ENCODE data around the gene ARID1B. TPM values are rescaled to one million over a fixed set of nuclear protein-coding genes. Genes with fewer than 3 reads are reported as not detected.

ARID1B gene
- total RNA-seq = 61.7 and 67.5 TPM in 2 replicates

DNA sequence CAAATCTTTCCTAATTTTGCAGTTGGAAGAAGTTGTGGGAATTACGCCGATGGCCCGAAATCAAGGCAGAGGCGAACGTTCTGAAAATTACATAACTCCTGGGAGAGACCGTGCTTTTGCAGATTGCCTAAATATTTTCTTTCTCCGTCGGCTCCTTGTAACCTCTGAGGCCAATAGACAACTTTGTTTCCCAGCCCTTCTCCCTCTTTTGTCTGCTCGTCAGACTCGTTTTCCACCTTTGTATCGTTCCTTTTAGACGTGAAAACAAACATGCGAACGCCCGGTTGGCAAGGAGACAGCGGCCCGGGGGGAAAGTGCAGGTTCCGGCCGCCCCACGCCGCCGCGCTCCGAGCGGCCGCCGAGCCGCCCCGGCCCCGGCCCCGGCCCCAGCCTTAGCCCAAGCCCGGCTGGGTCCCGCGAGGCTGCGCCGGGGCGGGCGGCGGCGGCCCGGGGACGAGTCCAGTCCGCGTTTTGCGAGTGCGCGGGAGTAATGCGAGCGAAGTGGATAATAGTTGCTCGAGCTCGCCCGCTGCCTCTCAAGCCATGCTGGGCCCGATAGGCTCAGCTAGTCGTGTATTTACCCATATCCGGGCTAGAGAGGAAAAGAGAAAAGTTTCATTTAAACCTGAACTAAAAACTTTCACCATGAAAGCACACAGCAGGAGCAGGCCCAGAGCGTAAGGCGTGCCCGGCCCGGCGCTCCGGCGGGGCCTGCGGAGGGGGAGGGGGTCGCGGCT is at the start of gene ARID1B:
TSS of gene ARID1B (plus strand) at position 539 of the 737 bp plus-strand sequence. CDS start 303 bp downstream, outside the sequence.
- DNase-seq = peak; percentile 94
- Mint-ChIP-seq H3K27ac (peak within 1 kb of the TSS; percentile 99), H3K9me3 (no peaks in the 10 kb centered on the region), H3K27me3 (no peaks in the 10 kb centered on the region), H3K4me1 (peaks cover 26% of the 10 kb centered on the region), H3K36me3 (ENCODE audit: low read depth) (peaks cover 5% of the 10 kb centered on the region), H3K4me3 (peak within 1 kb of the TSS; percentile 94)
- intact Hi-C loops (cut with micrococcal nuclease) = loop anchor here (1.0 to 10.0 kb wide), 4 partner anchors 89 to 605 kb away; partner anchors contain the start of gene ZDHHC14

GRCh38 chr6:156727715-156728385 is 49.3 kb upstream of the ARID1B start:
- H3K4me1 Mint-ChIP-seq = peaks cover 2% of the 10 kb centered on the region
- no peaks in the 10 kb centered on the region for H3K9me3 Mint-ChIP-seq
- intact Hi-C loops (cut with micrococcal nuclease) = no loop called here
- H3K27ac Mint-ChIP-seq = no peak overlapping the region
- H3K4me3 Mint-ChIP-seq = no peak overlapping the region
- no peak for DNase-seq
- H3K27me3 Mint-ChIP-seq = peaks cover 8% of the 10 kb centered on the region
- no peaks in the 10 kb centered on the region for H3K36me3 Mint-ChIP-seq (ENCODE audit: low read depth)

DNA sequence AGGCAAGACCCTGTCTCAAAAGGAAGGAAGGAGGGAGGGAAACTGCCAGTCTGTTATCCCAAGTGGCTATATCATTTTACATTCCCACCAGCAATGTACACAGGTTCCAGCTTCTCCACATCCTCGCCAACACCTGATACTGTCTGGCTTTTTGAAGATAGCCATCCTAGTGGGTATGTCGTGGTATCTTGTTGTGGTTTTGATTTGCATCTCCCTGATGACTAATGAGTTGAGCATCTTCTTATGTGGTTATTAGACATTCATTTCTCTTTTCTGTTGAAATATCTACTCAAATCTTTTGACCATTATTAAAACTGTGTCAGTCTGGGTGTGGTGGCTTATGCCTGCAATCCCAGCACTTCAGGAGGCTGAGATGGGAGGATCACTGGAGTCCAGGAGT is 47.9 kb upstream of the ARID1B start:
- intact Hi-C loops (cut with micrococcal nuclease) = no loop called here
- Mint-ChIP-seq H3K27me3 (peaks cover 8% of the 10 kb centered on the region), H3K4me3 (no peak overlapping the region), H3K36me3 (ENCODE audit: low read depth) (no peaks in the 10 kb centered on the region), H3K27ac (no peak overlapping the region), H3K9me3 (no peaks in the 10 kb centered on the region), H3K4me1 (peaks cover 2% of the 10 kb centered on the region)
- no peak for DNase-seq

GRCh38 chr6:156731396-156731795 is 45.8 kb upstream of the ARID1B start:
- Mint-ChIP-seq H3K4me1 (peaks cover 2% of the 10 kb centered on the region), H3K27me3 (peaks cover 8% of the 10 kb centered on the region), H3K9me3 (no peaks in the 10 kb centered on the region), H3K4me3 (no peak overlapping the region), H3K36me3 (ENCODE audit: low read depth) (no peaks in the 10 kb centered on the region), H3K27ac (no peak overlapping the region)
- DNase-seq = no peak
- intact Hi-C loops (cut with micrococcal nuclease) = no loop called here

- Mint-ChIP-seq H3K4me1 (no peaks in the 10 kb centered on the region), H3K27ac (no peak overlapping the region), H3K4me3 (no peak overlapping the region), H3K9me3 (peaks cover 7% of the 10 kb centered on the region), H3K27me3 (peaks cover 3% of the 10 kb centered on the region), H3K36me3 (ENCODE audit: low read depth) (no peaks in the 10 kb centered on the region)
- intact Hi-C loops (cut with micrococcal nuclease) = no loop called here
- no peak for DNase-seq
Measured at GRCh38 chr6:156735751-156736150, 41.4 kb upstream of the ARID1B start.

GRCh38 chr6:156740604-156741003 is 36.6 kb upstream of the ARID1B start:
- intact Hi-C loops (cut with micrococcal nuclease) = no loop called here
- H3K4me3 Mint-ChIP-seq = no peak overlapping the region
- H3K36me3 Mint-ChIP-seq (ENCODE audit: low read depth) = no peaks in the 10 kb centered on the region
- no peaks in the 10 kb centered on the region for H3K4me1 Mint-ChIP-seq
- no peak for DNase-seq
- H3K27ac Mint-ChIP-seq = no peak overlapping the region
- peaks cover 8% of the 10 kb centered on the region for H3K9me3 Mint-ChIP-seq
- H3K27me3 Mint-ChIP-seq = peaks cover 2% of the 10 kb centered on the region

DNA sequence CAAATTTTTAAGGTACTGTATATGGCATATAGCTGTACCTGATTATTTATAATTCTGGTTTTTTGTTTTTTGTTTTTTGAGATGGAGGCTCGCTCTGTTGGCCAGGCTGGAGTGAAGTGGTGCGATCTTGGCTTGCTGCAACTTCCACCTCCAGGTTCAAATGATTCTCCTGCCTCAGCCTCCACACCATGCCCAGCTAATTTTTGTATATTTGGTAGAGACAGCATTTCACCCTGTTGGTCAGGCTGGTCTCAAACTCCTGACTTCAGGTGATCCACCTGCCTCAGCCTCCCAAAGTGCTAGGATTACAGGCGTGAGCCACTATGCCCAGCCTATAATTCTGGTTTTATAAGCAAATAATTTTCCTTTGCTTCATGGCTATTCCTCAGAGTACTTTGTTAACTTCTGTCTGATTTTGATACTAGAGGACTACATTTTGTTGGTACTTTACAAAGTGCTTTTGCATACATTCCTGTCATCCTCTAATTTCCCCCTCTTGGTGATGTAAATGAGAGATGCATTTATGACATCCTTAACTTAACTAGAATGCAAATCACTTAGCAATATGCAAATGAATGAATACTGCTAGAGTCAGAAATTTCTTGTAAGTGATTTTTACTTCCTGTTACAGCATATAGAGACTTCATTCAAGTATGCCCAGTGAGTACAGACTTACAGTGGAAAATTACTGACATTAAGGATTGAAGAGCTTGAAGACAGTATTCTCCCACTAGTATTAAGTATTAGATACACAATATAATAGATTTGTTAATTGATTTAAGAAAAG is 35.7 kb upstream of the ARID1B start:
- DNase-seq = peak; percentile 22
- no peak overlapping the region for H3K4me3 Mint-ChIP-seq
- H3K4me1 Mint-ChIP-seq = no peaks in the 10 kb centered on the region
- intact Hi-C loops (cut with micrococcal nuclease) = no loop called here
- no peak overlapping the region for H3K27ac Mint-ChIP-seq
- peaks cover 6% of the 10 kb centered on the region for H3K27me3 Mint-ChIP-seq
- H3K36me3 Mint-ChIP-seq (ENCODE audit: low read depth) = no peaks in the 10 kb centered on the region
- peaks cover 8% of the 10 kb centered on the region for H3K9me3 Mint-ChIP-seq

- H3K4me3 Mint-ChIP-seq = no peak overlapping the region
Measured at GRCh38 chr6:156747715-156748114, 29.5 kb upstream of the ARID1B start.

DNA sequence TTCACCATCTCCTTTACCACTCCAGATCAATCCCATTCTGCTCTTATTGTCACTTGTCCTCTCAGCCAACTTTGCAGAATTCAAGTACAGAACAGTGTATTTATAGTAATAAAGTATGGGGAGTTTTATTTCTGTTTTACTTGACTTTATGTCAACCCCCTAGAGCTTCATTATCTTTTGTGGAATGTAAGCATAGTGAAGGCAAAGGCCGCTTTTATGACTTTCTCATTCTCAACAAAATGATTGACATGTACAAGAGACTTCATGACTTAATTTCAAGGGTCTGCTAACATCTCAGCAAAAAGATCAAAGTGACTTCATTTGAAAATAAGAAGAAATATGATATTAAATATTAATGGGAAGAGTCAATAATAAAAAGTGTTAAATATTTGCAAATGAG is 28.7 kb upstream of the ARID1B start:
- Mint-ChIP-seq H3K4me1 (no peaks in the 10 kb centered on the region), H3K27me3 (peaks cover 18% of the 10 kb centered on the region), H3K4me3 (no peak overlapping the region), H3K27ac (no peak overlapping the region), H3K36me3 (ENCODE audit: low read depth) (no peaks in the 10 kb centered on the region), H3K9me3 (no peaks in the 10 kb centered on the region)
- peak; percentile 28 for DNase-seq
- intact Hi-C loops (cut with micrococcal nuclease) = no loop called here

More at GRCh38 chr6:156747715-156748114, 29.5 kb upstream of the ARID1B start:
- Mint-ChIP-seq H3K4me1 (no peaks in the 10 kb centered on the region), H3K36me3 (ENCODE audit: low read depth) (no peaks in the 10 kb centered on the region), H3K27me3 (peaks cover 18% of the 10 kb centered on the region), H3K9me3 (no peaks in the 10 kb centered on the region), H3K27ac (no peak overlapping the region)
- intact Hi-C loops (cut with micrococcal nuclease) = no loop called here
- peak; percentile 36 for DNase-seq

DNA sequence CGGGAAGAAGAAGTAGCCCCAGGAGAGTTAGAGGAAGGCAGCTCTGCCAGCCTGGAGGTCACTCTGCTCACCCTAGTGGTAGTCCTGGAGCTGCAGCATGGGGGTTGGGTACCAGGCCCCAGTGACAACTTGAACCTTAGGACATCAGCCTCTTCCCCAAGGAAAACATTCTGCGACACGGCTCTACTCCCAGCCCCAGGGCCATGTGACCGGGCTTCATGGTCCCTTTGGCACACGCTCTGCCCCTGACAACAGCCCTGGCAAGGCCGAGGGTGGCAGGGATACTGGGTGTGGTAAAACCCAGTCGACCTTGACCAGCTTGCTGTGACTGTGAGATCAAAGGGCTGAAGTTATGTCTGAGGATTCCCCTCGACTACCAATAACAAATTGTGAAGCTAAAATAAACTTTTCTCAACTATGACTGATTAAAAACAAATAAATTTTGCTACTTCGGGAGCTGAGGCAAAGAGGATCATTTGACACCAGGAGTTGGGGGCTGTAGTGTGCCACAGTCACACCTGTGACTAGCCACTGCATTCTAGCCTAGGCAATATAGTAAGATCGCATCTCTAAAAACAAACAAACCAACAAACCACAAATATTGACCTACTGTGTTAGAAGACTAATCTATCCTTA is 24.4 kb upstream of the ARID1B start:
- no peaks in the 10 kb centered on the region for H3K36me3 Mint-ChIP-seq (ENCODE audit: low read depth)
- H3K27me3 Mint-ChIP-seq = peaks cover 10% of the 10 kb centered on the region
- H3K9me3 Mint-ChIP-seq = no peaks in the 10 kb centered on the region
- DNase-seq = peak; percentile 52
- H3K4me1 Mint-ChIP-seq = no peaks in the 10 kb centered on the region
- no peak overlapping the region for H3K27ac Mint-ChIP-seq
- no peak overlapping the region for H3K4me3 Mint-ChIP-seq
- intact Hi-C loops (cut with micrococcal nuclease) = no loop called here

- Mint-ChIP-seq H3K27me3 (peaks cover 9% of the 10 kb centered on the region), H3K36me3 (ENCODE audit: low read depth) (no peaks in the 10 kb centered on the region), H3K27ac (no peak overlapping the region), H3K4me3 (no peak overlapping the region), H3K9me3 (no peaks in the 10 kb centered on the region), H3K4me1 (no peaks in the 10 kb centered on the region)
- intact Hi-C loops (cut with micrococcal nuclease) = no loop called here
- DNase-seq = peak; percentile 51
Measured at GRCh38 chr6:156756630-156757610, 20.3 kb upstream of the ARID1B start.

DNA sequence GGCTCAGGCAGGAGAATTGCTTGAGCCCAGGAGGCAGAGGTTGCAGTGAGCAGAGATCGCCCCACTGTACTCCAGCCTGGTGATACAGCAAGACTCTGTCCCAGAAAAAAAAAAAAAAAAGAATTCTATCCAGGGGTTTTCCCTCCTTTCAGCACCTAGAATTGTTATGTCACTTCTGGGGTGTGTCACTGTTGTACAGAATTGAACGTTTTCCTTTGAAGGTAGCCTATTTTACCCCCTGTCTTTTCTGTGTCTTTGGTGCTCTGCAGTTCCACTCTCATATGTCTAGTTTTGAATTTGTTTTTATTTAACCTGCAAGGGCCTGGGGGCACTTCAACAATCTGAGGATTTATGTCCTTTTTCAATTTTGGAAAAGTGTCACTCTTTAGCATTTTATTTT is 19.3 kb upstream of the ARID1B start:
- H3K4me1 Mint-ChIP-seq = no peaks in the 10 kb centered on the region
- DNase-seq = peak; percentile 39
- no peak overlapping the region for H3K27ac Mint-ChIP-seq
- intact Hi-C loops (cut with micrococcal nuclease) = no loop called here
- H3K9me3 Mint-ChIP-seq = no peaks in the 10 kb centered on the region
- H3K27me3 Mint-ChIP-seq = peaks cover 12% of the 10 kb centered on the region
- no peak overlapping the region for H3K4me3 Mint-ChIP-seq
- H3K36me3 Mint-ChIP-seq (ENCODE audit: low read depth) = no peaks in the 10 kb centered on the region

DNA sequence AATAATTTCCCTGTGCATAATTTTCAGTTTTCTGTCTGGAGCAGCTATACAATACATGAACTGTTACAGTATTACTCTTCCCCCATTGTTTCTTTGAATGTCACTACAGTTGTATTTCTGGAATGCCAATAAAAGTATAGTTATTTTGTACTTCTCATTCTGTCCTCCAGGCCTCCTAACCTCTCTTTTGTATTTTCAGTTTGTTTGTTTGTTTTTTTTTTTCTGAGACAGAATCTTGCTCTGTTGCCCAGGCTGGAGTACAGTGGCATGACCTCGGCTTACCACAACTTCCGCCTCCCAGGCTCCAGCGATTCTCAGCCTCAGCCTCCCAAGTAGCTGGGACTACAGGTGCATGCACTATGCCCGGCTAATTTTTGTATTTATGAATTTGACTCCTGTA is 16.8 kb upstream of the ARID1B start:
- H3K4me1 Mint-ChIP-seq = no peaks in the 10 kb centered on the region
- peaks cover 11% of the 10 kb centered on the region for H3K27me3 Mint-ChIP-seq
- intact Hi-C loops (cut with micrococcal nuclease) = no loop called here
- DNase-seq = no peak
- no peak overlapping the region for H3K4me3 Mint-ChIP-seq
- H3K9me3 Mint-ChIP-seq = no peaks in the 10 kb centered on the region
- H3K36me3 Mint-ChIP-seq (ENCODE audit: low read depth) = no peaks in the 10 kb centered on the region
- H3K27ac Mint-ChIP-seq = no peak overlapping the region
